Measurements from ENCODE around the gene HMGCR.
"Not testable (repeated sequence)": the region's sequence is repeated elsewhere in the genome, so short reads cannot be mapped to it uniquely, and the experiment has no call there.

Gene HMGCR

DNA sequence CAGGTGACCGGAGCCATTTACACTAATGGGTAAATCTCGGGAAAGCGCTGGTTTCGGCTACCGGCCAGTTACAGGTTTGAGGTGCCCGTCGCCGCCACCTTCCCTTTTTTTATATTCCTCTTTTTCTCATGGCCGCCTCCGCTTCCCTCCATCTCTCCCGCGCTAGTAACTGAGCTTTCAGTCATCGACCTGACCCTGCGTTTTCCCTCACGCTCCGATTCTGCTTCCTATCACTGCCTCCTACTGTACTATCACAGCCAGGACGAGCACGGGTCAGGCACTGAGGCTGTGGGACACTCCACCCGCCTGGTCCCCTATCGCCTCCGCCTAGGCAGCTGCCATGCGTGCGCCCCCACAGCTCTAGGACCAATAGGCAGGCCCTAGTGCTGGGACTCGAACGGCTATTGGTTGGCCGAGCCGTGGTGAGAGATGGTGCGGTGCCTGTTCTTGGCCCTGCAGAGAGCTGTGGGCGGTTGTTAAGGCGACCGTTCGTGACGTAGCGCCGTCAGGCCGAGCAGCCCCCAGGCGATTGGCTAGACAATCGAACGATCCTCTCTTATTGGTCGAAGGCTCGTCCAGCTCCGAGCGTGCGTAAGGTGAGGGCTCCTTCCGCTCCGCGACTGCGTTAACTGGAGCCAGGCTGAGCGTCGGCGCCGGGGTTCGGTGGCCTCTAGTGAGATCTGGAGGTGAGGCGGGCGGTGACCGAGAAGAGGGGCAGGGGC, at the start of gene HMGCR:
Gene HMGCR, plus strand, starts transcription at position 606 of the 722 bp plus-strand sequence. CDS start 5,386 bp downstream, outside the sequence.
- Histone ChIP-seq H3K36me3 (ENCODE audit: insufficient read depth, low read length) (peaks cover 14% of the 10 kb centered on the region), H3K9me3 (ENCODE audit: low read length) (no peaks in the 10 kb centered on the region), H3K4me3 (ENCODE audit: low read length) (peak within 1 kb of the TSS; percentile 99), H2AFZ (ENCODE audit: low read depth, low read length) (peak within 1 kb of the TSS; percentile 44), H3K27me3 (ENCODE audit: insufficient read depth, low read length) (no peaks in the 10 kb centered on the region), H3K4me1 (ENCODE audit: insufficient read depth, low read length) (peaks cover 28% of the 10 kb centered on the region)

DNA sequence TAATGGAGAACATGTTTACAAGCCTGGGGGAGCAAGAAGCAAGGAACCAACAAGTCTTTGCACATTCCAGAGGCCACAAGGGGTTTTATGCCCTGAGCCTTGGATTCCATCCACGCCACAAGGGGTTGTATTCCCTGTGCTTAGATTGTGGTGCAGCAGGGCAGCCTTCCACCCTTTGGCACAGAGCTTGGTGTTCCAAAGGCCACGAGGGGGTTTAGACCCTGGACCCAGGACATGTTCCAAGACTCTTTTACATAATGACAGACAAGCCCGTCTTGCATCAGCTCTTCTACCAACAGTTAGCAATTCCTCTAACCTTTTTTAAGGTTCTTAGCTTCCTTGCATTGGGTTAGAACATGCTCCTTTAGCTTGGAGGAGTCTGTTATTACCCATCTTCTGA, 45.2 kb upstream of the HMGCR start:
- H3K4me1 ChIP-seq (ENCODE audit: insufficient read depth, low read length); H2AFZ ChIP-seq (ENCODE audit: low read depth, low read length); H3K4me3 ChIP-seq (ENCODE audit: low read length); H3K9me3 ChIP-seq (ENCODE audit: low read length); H3K36me3 ChIP-seq (ENCODE audit: insufficient read depth, low read length); H3K27me3 ChIP-seq (ENCODE audit: insufficient read depth, low read length): not testable (repeated sequence)

DNA sequence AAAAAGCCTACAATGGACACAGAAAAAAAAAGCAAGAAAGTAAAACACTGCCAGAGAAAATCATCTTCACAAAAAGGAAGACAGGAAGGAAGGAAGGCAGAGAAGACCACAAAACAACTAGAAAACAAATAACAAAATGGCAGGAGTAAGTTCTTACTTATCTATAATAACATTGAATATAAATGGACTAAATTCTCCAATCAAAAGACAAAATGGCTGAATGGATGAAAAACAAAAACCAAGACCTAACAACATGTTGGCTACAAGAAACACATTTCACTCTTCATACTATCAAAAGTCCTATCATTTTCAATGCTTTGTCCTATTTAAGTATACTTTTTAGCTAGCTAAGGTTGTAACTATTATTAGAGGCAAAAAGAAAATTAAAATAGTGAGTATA, 36.9 kb upstream of the HMGCR start:
- H3K9me3 ChIP-seq (ENCODE audit: low read length), result no peaks in the 10 kb centered on the region
- H3K36me3 ChIP-seq (ENCODE audit: insufficient read depth, low read length), result no peaks in the 10 kb centered on the region
- H3K4me1 ChIP-seq (ENCODE audit: insufficient read depth, low read length), result no peaks in the 10 kb centered on the region
- no peak overlapping the region for H3K4me3 ChIP-seq (ENCODE audit: low read length)
- no peak overlapping the region for H2AFZ ChIP-seq (ENCODE audit: low read depth, low read length)
- H3K27me3 ChIP-seq (ENCODE audit: insufficient read depth, low read length), result no peaks in the 10 kb centered on the region

DNA sequence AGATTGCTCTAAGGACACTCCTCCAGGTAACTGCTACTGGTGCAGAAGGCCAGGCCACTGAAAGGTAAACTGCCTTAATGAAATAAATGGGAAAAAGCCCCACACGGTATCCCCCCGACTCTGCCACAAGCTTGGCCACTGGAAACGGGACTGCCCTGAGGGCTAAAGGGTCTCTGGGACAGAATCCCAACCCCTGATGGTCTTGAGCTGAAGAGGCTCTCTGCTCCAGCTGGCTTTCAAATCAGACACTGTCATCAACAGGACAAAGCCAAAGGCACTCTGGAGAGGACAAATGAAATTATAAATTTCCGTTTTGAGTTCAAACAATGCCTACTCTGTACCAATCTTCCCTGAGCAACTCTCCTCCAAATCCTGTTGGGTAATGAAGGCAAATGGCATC, 33.6 kb upstream of the HMGCR start:
- Histone ChIP-seq H3K27me3 (ENCODE audit: insufficient read depth, low read length) (no peaks in the 10 kb centered on the region), H3K36me3 (ENCODE audit: insufficient read depth, low read length) (no peaks in the 10 kb centered on the region), H2AFZ (ENCODE audit: low read depth, low read length) (no peak overlapping the region), H3K4me3 (ENCODE audit: low read length) (no peak overlapping the region), H3K9me3 (ENCODE audit: low read length) (no peaks in the 10 kb centered on the region), H3K4me1 (ENCODE audit: insufficient read depth, low read length) (no peaks in the 10 kb centered on the region)

DNA sequence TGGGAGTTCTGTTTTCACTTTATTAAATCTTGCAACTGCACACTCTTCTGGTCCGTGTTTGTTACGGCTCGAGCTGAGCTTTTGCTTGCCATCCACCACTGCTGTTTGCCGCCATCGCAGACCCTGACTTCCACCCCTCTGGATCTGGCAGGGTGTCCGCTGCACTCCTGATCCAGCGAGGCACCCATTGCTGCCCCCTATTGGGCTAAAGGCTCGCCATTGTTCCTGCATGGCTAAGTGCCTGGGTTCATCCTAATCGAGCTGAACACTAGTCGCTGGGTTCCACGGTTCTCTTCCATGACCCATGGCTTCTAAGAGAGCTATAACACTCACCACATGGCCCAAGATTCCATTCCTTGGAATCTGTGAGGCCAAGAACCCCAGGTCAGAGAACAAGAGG, 32.5 kb upstream of the HMGCR start:
- H3K27me3 ChIP-seq (ENCODE audit: insufficient read depth, low read length); H3K36me3 ChIP-seq (ENCODE audit: insufficient read depth, low read length); H3K9me3 ChIP-seq (ENCODE audit: low read length); H2AFZ ChIP-seq (ENCODE audit: low read depth, low read length); H3K4me1 ChIP-seq (ENCODE audit: insufficient read depth, low read length); H3K4me3 ChIP-seq (ENCODE audit: low read length): not testable (repeated sequence)

DNA sequence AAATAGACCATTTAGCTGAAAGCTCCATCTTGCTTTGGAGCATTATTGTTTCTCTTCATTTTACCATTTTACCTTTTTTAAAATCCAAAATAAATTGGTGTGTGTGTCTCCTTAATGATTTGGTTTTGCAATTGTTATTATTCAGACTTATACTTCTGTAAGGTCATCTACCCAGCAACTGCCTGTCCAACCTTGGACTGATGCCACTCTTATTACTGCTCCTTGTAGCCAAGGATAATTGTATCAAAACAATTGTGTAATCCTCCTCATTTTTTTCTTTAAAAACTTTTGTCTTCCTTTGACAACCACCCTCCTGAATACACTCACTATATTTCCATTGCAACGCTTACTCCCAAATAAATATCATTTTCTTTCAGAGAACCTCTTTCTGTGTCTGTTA, 30.3 kb upstream of the HMGCR start:
- Histone ChIP-seq H3K9me3 (ENCODE audit: low read length) (no peaks in the 10 kb centered on the region), H3K4me1 (ENCODE audit: insufficient read depth, low read length) (no peaks in the 10 kb centered on the region), H2AFZ (ENCODE audit: low read depth, low read length) (no peak overlapping the region), H3K36me3 (ENCODE audit: insufficient read depth, low read length) (no peaks in the 10 kb centered on the region), H3K27me3 (ENCODE audit: insufficient read depth, low read length) (no peaks in the 10 kb centered on the region), H3K4me3 (ENCODE audit: low read length) (no peak overlapping the region)

DNA sequence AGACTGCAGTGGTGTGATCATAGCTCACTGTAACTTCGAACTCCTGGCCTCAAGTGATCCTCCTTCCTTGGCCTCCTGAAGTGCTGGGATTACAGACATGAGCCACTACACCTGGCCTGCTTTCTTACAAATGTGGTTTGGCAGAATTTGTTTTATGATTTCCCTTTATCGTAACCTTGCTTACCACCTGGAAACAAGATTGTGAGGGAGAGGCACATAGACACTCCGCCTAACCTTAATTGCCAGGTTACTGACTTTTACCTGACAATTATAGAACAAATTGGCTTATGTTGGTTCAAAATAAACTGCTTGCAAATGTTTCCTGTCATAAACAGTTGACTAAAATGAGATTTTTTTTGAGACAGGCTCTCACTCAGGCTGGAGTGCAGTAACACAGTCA, 26.8 kb upstream of the HMGCR start:
- Histone ChIP-seq H3K27me3 (ENCODE audit: insufficient read depth, low read length) (no peaks in the 10 kb centered on the region), H3K4me1 (ENCODE audit: insufficient read depth, low read length) (no peaks in the 10 kb centered on the region), H3K9me3 (ENCODE audit: low read length) (no peaks in the 10 kb centered on the region), H3K4me3 (ENCODE audit: low read length) (no peak overlapping the region), H3K36me3 (ENCODE audit: insufficient read depth, low read length) (no peaks in the 10 kb centered on the region), H2AFZ (ENCODE audit: low read depth, low read length) (no peak overlapping the region)

DNA sequence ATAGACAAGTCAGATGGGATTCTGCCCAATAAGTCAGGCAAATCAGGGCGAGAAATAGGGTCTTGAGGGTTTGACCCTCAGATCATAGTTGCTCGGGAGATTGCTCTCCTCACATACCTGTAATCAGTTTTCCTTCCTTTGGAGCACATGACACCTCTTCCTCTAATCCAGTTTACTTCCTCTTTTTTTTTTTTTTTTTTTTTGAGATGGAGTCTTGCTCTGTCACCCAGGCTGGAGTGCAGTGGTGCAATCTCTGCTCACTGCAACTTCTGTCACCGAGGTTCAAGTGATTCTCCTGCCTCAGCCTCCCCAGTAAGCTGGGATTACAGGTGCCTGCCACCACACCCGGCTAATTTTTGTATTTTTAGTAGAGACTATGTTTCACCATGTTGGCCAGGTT, 17.9 kb upstream of the HMGCR start:
- H3K9me3 ChIP-seq (ENCODE audit: low read length); H2AFZ ChIP-seq (ENCODE audit: low read depth, low read length); H3K4me1 ChIP-seq (ENCODE audit: insufficient read depth, low read length); H3K36me3 ChIP-seq (ENCODE audit: insufficient read depth, low read length); H3K4me3 ChIP-seq (ENCODE audit: low read length); H3K27me3 ChIP-seq (ENCODE audit: insufficient read depth, low read length): not testable (repeated sequence)

DNA sequence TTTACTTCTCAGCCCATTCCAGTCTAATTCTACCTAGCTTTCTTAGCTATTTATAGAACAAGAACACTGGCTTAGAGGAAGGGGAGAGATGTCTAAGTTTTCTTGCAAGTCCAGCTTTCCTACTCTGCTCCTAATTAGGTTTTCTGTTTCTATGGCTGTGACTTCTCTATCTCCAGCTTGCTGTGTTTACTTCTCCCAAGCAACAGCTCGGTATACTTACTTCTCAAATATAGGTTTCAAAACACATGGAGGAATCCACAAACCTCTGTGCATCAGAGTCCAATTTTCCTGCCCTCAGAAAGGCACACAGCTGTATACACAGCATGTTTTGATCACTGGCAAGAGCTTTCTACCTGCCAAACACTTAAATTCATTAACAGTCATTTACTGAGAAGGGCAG, 17.4 kb upstream of the HMGCR start:
- Histone ChIP-seq H3K27me3 (ENCODE audit: insufficient read depth, low read length) (no peaks in the 10 kb centered on the region), H2AFZ (ENCODE audit: low read depth, low read length) (no peak overlapping the region), H3K4me3 (ENCODE audit: low read length) (no peak overlapping the region), H3K36me3 (ENCODE audit: insufficient read depth, low read length) (no peaks in the 10 kb centered on the region), H3K9me3 (ENCODE audit: low read length) (no peaks in the 10 kb centered on the region), H3K4me1 (ENCODE audit: insufficient read depth, low read length) (peaks cover 8% of the 10 kb centered on the region)

DNA sequence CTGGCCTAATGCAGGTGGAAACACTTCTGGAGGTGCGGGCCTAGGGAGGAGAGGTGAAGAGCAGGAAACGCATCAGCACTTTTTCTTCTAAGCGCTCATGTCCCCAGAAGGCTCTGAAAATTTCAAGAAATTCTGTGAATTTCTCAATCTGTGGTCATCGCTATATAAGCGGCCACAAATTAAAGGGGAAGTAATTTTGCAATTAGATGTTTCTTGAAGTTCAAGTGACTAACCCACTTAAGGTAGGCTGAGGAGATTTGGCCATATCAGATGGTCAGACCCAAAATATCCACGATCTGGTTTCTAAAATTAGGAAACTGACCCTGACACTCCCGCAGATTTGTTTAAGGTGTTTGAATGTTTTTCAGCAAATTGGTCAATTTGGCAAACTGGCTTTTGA, 16.6 kb upstream of the HMGCR start:
- Histone ChIP-seq H3K27me3 (ENCODE audit: insufficient read depth, low read length) (no peaks in the 10 kb centered on the region), H3K36me3 (ENCODE audit: insufficient read depth, low read length) (no peaks in the 10 kb centered on the region), H3K4me1 (ENCODE audit: insufficient read depth, low read length) (peaks cover 8% of the 10 kb centered on the region), H3K9me3 (ENCODE audit: low read length) (no peaks in the 10 kb centered on the region), H3K4me3 (ENCODE audit: low read length) (no peak overlapping the region), H2AFZ (ENCODE audit: low read depth, low read length) (no peak overlapping the region)

DNA sequence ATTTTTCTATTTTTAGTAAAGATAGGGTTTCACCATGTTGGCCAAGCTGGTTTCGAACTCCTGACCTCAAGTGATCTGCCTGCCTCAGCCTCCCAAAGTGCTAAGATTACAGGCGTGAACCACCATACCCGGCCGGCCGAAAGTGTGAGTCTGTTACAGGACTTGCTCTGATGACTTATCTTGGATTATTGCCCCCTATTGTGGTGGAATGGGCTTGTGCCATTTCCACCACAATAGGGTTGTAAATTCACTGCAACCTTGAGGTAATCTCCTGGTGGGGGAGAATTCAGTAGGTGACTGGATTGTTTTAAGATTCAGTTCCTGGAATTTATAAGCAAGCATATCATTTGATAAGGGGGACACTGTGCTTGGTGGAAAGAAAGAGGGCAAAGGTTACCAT, 15.0 kb upstream of the HMGCR start:
- H3K4me3 ChIP-seq (ENCODE audit: low read length), result no peak overlapping the region
- H3K9me3 ChIP-seq (ENCODE audit: low read length), result no peaks in the 10 kb centered on the region
- peaks cover 8% of the 10 kb centered on the region for H3K4me1 ChIP-seq (ENCODE audit: insufficient read depth, low read length)
- H2AFZ ChIP-seq (ENCODE audit: low read depth, low read length), result no peak overlapping the region
- no peaks in the 10 kb centered on the region for H3K27me3 ChIP-seq (ENCODE audit: insufficient read depth, low read length)
- no peaks in the 10 kb centered on the region for H3K36me3 ChIP-seq (ENCODE audit: insufficient read depth, low read length)

DNA sequence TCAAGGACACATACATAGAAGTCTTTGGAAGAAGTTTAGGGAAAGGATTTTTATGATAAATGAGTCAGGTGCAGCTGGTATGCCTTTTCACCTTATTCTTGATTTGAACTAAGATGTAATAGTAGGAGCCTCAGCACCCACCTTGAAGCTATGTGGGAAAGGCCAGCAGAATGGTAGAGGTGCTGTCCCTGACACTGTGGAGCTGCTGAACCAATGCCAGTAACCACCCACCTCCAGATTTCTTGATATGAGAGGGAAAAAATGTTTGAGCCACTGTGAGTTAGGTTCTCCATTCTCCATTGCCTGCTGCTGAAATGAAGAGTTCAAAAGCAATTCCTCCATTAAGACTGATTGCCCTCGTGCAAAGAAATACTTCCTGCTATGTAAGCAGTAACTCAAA, 12.2 kb upstream of the HMGCR start:
- no peak overlapping the region for H2AFZ ChIP-seq (ENCODE audit: low read depth, low read length)
- no peaks in the 10 kb centered on the region for H3K36me3 ChIP-seq (ENCODE audit: insufficient read depth, low read length)
- no peaks in the 10 kb centered on the region for H3K9me3 ChIP-seq (ENCODE audit: low read length)
- no peak overlapping the region for H3K4me3 ChIP-seq (ENCODE audit: low read length)
- H3K4me1 ChIP-seq (ENCODE audit: insufficient read depth, low read length), result peaks cover 8% of the 10 kb centered on the region
- no peaks in the 10 kb centered on the region for H3K27me3 ChIP-seq (ENCODE audit: insufficient read depth, low read length)

DNA sequence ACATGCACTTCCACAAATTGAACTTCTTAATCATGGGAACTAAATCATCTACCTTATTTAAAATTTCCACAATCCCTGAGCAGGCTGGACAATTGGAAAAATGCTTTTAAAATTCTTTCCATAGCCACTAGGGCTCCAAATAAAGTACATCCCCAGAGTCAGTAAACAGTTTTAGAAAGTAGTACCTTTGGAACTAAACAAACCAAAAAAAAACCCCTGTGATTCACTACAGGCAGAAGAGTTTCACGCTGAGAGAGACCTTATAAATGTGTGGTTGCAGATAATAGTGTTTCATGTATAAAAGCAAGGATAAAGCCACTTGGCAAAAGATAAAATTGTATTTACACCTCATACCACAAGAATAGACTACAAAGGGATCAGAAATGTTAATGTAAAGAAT, 11.8 kb upstream of the HMGCR start:
- Histone ChIP-seq H3K9me3 (ENCODE audit: low read length) (no peaks in the 10 kb centered on the region), H3K4me1 (ENCODE audit: insufficient read depth, low read length) (peaks cover 8% of the 10 kb centered on the region), H3K27me3 (ENCODE audit: insufficient read depth, low read length) (no peaks in the 10 kb centered on the region), H3K4me3 (ENCODE audit: low read length) (no peak overlapping the region), H2AFZ (ENCODE audit: low read depth, low read length) (no peak overlapping the region), H3K36me3 (ENCODE audit: insufficient read depth, low read length) (no peaks in the 10 kb centered on the region)

DNA sequence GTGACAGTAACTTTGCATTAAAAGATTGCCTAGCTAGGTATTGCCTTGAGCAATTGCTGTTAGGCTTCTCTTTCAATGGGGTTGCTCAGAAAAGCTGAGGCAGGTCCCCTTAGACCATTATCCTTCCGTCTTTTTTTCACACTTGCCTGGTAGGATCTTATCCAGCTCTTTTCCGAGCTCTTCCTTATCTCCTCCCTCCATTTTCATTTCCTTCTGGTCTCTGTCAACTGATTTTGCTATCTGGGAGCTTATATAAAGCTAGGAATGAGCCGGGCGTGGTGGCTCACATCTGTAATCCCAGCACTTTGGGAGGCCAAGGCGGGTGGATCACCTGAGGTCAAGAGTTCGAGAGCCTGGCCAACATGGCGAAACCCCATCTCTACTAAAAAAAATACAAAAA, 6.6 kb upstream of the HMGCR start:
- Histone ChIP-seq H3K36me3 (ENCODE audit: insufficient read depth, low read length) (no peaks in the 10 kb centered on the region), H3K27me3 (ENCODE audit: insufficient read depth, low read length) (no peaks in the 10 kb centered on the region), H2AFZ (ENCODE audit: low read depth, low read length) (no peak overlapping the region), H3K9me3 (ENCODE audit: low read length) (no peaks in the 10 kb centered on the region), H3K4me1 (ENCODE audit: insufficient read depth, low read length) (peaks cover under 1% of the 10 kb centered on the region), H3K4me3 (ENCODE audit: low read length) (no peak overlapping the region)

Data from neuron (in vitro differentiated cells).